Astrocyte of the spinal cord (primary cell): ENCODE results near the gene FMN2.

Experiments used
- DNase-seq: peaks from one replicate; pipeline ENCODE4 v3.0.0; 2011; ENCODE audit warnings: low read depth, low spot score
- H3K4me3 ChIP-seq: 2 replicates; pipeline ENCODE4 v1.5.1; 2011; ENCODE audit warnings: low read depth, mild to moderate bottlenecking, low read length, moderate library complexity
- CTCF ChIP-seq: IDR thresholded peaks from 2 replicates; pipeline ENCODE4 v1.5.1; 2012; ENCODE audit warnings: low read depth, mild to moderate bottlenecking, low read length, inconsistent platforms
- in situ Hi-C: cut with HindIII; loops from 2 replicates; pipeline ENCODE4 v1.10.0; 2017; ENCODE audit warnings: low sequenced_read_pairs

Gene FMN2

GRCh38 chr1:240164742-240165141 is 73.1 kb downstream of the FMN2 start:
- in situ Hi-C loops = no loop called here
- no peak for TF ChIP-seq CTCF
- peak; percentile 2 for DNase-seq
- H3K4me3 ChIP-seq = no peak overlapping the region

- peak; percentile 16 for DNase-seq
- H3K4me3 ChIP-seq = no peak overlapping the region
- in situ Hi-C loops = no loop called here
- TF ChIP-seq CTCF = peak; percentile 43
Measured at GRCh38 chr1:240169188-240169587, 77.5 kb downstream of the FMN2 start.

GRCh38 chr1:240170266-240170665 is 78.6 kb downstream of the FMN2 start:
- DNase-seq = no peak
- in situ Hi-C loops = no loop called here
- no peak for TF ChIP-seq CTCF
- no peak overlapping the region for H3K4me3 ChIP-seq

- no peak overlapping the region for H3K4me3 ChIP-seq
- in situ Hi-C loops = no loop called here
- no peak for TF ChIP-seq CTCF
- DNase-seq = no peak
Measured at GRCh38 chr1:240170806-240171205, 79.1 kb downstream of the FMN2 start.

GRCh38 chr1:240171907-240172306 is 80.2 kb downstream of the FMN2 start:
- TF ChIP-seq CTCF = no peak
- in situ Hi-C loops = no loop called here
- no peak overlapping the region for H3K4me3 ChIP-seq
- DNase-seq = no peak

GRCh38 chr1:240173836-240174235 is 82.2 kb downstream of the FMN2 start:
- in situ Hi-C loops = no loop called here
- no peak for DNase-seq
- no peak for TF ChIP-seq CTCF
- H3K4me3 ChIP-seq = no peak overlapping the region

- no peak for DNase-seq
- TF ChIP-seq CTCF = no peak
- no peak overlapping the region for H3K4me3 ChIP-seq
- in situ Hi-C loops = no loop called here
Measured at GRCh38 chr1:240174734-240175133, 83.1 kb downstream of the FMN2 start.
